ENCODE data around the gene CSK. TPM values are rescaled to one million over a fixed set of nuclear protein-coding genes. Genes with fewer than 3 reads are reported as not detected.

The CSK gene
- total and polyA plus RNA-seq, 2 of the 8 experiments (the other 6 are each of a cell fraction or from before 2014, with no cell fraction given) = 13.7 to 50.2 TPM

DNA sequence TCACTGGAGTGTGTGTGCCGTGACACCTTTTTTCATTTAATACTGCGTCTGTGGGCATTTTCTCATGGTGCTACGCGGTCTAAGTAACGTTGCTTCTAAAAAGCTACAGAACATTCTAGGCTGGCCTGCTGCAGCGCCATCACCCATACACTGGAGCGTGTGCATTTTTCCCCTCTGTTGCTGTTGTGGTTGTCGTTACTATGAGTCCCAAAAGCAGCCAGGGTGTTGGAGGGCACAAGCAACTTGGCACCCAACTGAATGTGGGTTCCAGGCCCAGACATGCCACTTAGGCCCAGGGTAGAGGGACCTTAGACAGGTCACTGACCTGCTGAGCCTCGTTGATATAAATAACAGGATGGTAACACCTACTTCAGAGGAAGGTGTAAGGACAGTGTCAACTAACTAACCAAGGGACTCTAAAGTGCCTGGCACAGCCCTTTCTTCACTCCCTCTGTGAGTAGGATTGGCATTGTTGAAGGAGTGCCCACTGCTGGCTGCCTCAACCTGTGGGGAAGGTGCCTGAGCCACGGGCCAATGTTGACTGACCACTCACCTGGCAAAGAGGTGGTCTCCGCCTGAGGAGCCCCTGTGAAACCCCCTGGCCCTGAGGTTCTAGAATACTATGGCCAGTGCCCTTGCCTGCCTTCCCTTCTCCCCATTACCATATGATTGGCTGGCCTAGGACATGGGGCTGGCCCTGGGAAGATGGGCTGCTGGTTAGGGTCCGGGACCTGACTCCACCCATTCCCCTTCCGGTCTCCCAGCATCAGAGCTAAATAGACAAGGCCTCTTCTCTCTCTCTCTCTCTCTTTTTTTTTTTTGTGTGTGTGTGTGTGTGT, 3.5 kb downstream of the CSK start:
- no peak overlapping the region for H3K18ac ChIP-seq (ENCODE audit: extremely low read depth, low read length)
- peaks cover 0 to 9% of the 10 kb centered on the region in 2 experiments; a peak in 1 of 4 replicates for H3K79me2 ChIP-seq (ENCODE audit: control insufficient read depth in 1 of 2, insufficient read depth in 2 of 2, low read length in 2 of 2)
- H3K56ac ChIP-seq (replicated peaks; ENCODE audit: insufficient read length, low read depth, low read length) = no peak overlapping the region
- no peaks in the 10 kb centered on the region for H3K36me3 ChIP-seq (ENCODE audit: control insufficient read depth in 2 of 4, insufficient read depth in 4 of 4, low read length in 3 of 4)
- ChIA-PET POLR2A (ENCODE audit: partially characterized antibody) (interaction anchor here (0.9 to 5.6 kb wide), 7 partner anchors 8 to 157 kb away, joined by 3 to 26 read pairs (median 3); no protein-coding TSS in a partner anchor), CTCF (ENCODE audit: partially characterized antibody) (interaction anchor here (0.7 to 53.7 kb wide), 13 partner anchors 7 to 165 kb away, joined by 3 to 1439 read pairs (median 25); partner anchors contain the start of genes CLK3, CSK and LMAN1L)
- FAIRE-seq = no peak
- H3K9me3 ChIP-seq (ENCODE audit: insufficient read depth in 2 of 2, low read depth in 1 of 2, low read length in 1 of 2) = no peaks in the 10 kb centered on the region
- no peak overlapping the region for H2BK15ac ChIP-seq (ENCODE audit: low read length)
- H3K23me2 ChIP-seq (ENCODE audit: low read depth, low read length) = peaks cover 9% of the 10 kb centered on the region
- H2BK20ac ChIP-seq (ENCODE audit: low read length) = no peak overlapping the region
- 89% methylated on average over 11 of the region's 13 CpGs; no CpG with 5 or more reads in 1 of the 2 experiments for WGBS, 2 experiments (ENCODE audit: extremely low coverage in 1 of 2, insufficient coverage in 1 of 2, insufficient read length in 1 of 2, insufficient replicate concordance in 2 of 2, low coverage in 1 of 2, low lambda C conversion rate in 2 of 2, missing lambda C conversion rate in 1 of 2)
- no peak overlapping the region for H3K4me2 ChIP-seq (ENCODE audit: insufficient read depth in 1 of 2, low read depth in 2 of 2, low read length in 2 of 2)
- peaks cover 0 to 12% (median 10%) of the 10 kb centered on the region in 4 experiments; a peak in 6 of 7 replicates for H3K27me3 ChIP-seq (replicated peaks in 1 of 4; ENCODE audit: control insufficient read depth in 3 of 4, extremely low read depth in 1 of 4, insufficient read depth in 3 of 4, low read length in 3 of 4)
- DNase-seq (ENCODE audit: low read depth in 1 of 2, low spot score in 2 of 2) = no peak
- TF ChIP-seq JUND (IDR thresholded peaks at IDR 0.05; ENCODE audit: low read length) = no peak
- no peak overlapping the region for H4K8ac ChIP-seq (ENCODE audit: extremely low read depth, insufficient read depth, low read length)
- no peak overlapping the region for H4K91ac ChIP-seq (replicated peaks; ENCODE audit: insufficient read length, low read length)
- no peak overlapping the region for H2BK120ac ChIP-seq (replicated peaks; ENCODE audit: low read depth, low read length)
- H3K9ac ChIP-seq (replicated peaks in 1 of 4; ENCODE audit: extremely low read depth in 1 of 4, low read depth in 3 of 4, low read length in 3 of 4) = no peak overlapping the region
- H3K4me3 ChIP-seq (ENCODE audit: extremely low read depth in 1 of 4, insufficient read depth in 2 of 4, low read depth in 3 of 4, low read length in 4 of 4) = no peak overlapping the region
- no peak overlapping the region for H4K5ac ChIP-seq (ENCODE audit: insufficient read length, low read depth, low read length)
- no peak overlapping the region for H3K4ac ChIP-seq (replicated peaks; ENCODE audit: insufficient read length, low read depth, low read length)
- H2BK12ac ChIP-seq (ENCODE audit: low read depth, low read length) = no peak overlapping the region
- no peak overlapping the region for H2AK5ac ChIP-seq (ENCODE audit: low read depth, low read length)
- H2BK5ac ChIP-seq (ENCODE audit: low read depth, low read length) = no peak overlapping the region
- H2AFZ ChIP-seq (ENCODE audit: low read length) = no peak overlapping the region
- H3K79me1 ChIP-seq (ENCODE audit: low read depth, low read length) = peaks cover 23% of the 10 kb centered on the region
- H3K27ac ChIP-seq (ENCODE audit: low read depth, low read length) = no peak overlapping the region
- no peak overlapping the region for H3K23ac ChIP-seq (ENCODE audit: insufficient read length)
- peaks cover 22 to 42% of the 10 kb centered on the region in 2 experiments for H4K20me1 ChIP-seq (replicated peaks in 1 of 2; ENCODE audit: control insufficient read depth in 1 of 2, insufficient read depth in 2 of 2, low read length in 2 of 2)
- H3K4me1 ChIP-seq (replicated peaks in 1 of 4; ENCODE audit: control insufficient read depth in 3 of 4, insufficient read depth in 4 of 4, low read length in 3 of 4) = peaks cover 4 to 36% (median 28%) of the 10 kb centered on the region in 4 experiments
- H3K14ac ChIP-seq (ENCODE audit: insufficient read length) = no peak overlapping the region
